Endothelial cell of umbilical vein (primary cell): ENCODE results near the gene KAZN. TPM values are rescaled to one million over a fixed set of nuclear protein-coding genes. Genes with fewer than 3 reads are reported as not detected.
"Not testable (repeated sequence)": the region's sequence is repeated elsewhere in the genome, so short reads cannot be mapped to it uniquely, and the experiment has no call there.

ENCODE experiments used
- BruUV-seq: library from RNA; stranded (reverse); fragments of 400-500 nt; replicated peaks from 2 replicates; lab custom pipeline; 2021; lab: Mats Ljungman, UMichigan
- CTCF ChIA-PET: fragments of 300-600, 350-600 bp; sonication (Branson Sonifier 250); formaldehyde crosslinking; loops from one replicate; lab custom pipeline; 2021; ENCODE audit warnings: antibody characterized with exemption, inconsistent platforms; lab: Charles Lee
- POLR2A ChIA-PET: fragments of 300-600, 350-600 bp; sonication (Branson Sonifier 250); formaldehyde crosslinking; loops from one replicate; lab custom pipeline; 2021; ENCODE audit warnings: antibody characterized with exemption, inconsistent platforms; lab: Charles Lee
- DNase-seq: peaks from one replicate; pipeline ENCODE4 v3.0.0-alpha.2; 2011; ENCODE audit warnings: low read depth, low spot score
- FAIRE-seq: peaks from 2 replicates; lab custom pipeline; 2011; peaks lifted over from hg19 to GRCh38; lab: Jason Lieb, UNC
- H2AFZ ChIP-seq: 2 replicates; pipeline ENCODE4 v1.6.0; 2012; ENCODE audit warnings: low read depth, low read length, control low read depth, inconsistent platforms
- H3K27ac ChIP-seq: 2 replicates; pipeline ENCODE4 v1.5.1; 2011; ENCODE audit warnings: low read depth, mild to moderate bottlenecking, control low read depth, low read length, moderate library complexity; ENCODE audit not compliant: insufficient read depth
- H3K27me3 ChIP-seq, 2 experiments: 2 replicates each; pipeline versions ENCODE4 v1.6.0 to v1.6.1; 2011; ENCODE audit warnings: low read length in 2 of 2, mixed read lengths in 1 of 2; ENCODE audit not compliant: control insufficient read depth in 2 of 2, insufficient read depth in 2 of 2
- H3K36me3 ChIP-seq, 2 experiments: 2 replicates in 1 of 2; 3 replicates in 1 of 2; pipeline ENCODE4 v1.5.1; 2011; ENCODE audit warnings: low read length in 2 of 2, mild to moderate bottlenecking in 1 of 2, moderate library complexity in 1 of 2; ENCODE audit not compliant: control insufficient read depth in 2 of 2, insufficient read depth in 2 of 2; ENCODE audit errors: extremely low read depth in 1 of 2
- H3K4me1 ChIP-seq: 3 replicates; pipeline ENCODE4 v1.5.1; 2011; ENCODE audit warnings: mild to moderate bottlenecking, low read length; ENCODE audit not compliant: control insufficient read depth, insufficient read depth; ENCODE audit errors: extremely low read depth
- H3K4me2 ChIP-seq: 2 replicates; pipeline ENCODE4 v1.6.1; 2011; ENCODE audit warnings: low read length, control low read depth, mixed read lengths; ENCODE audit not compliant: insufficient read depth
- H3K4me3 ChIP-seq, 3 experiments: fragments of 200-600 bp in 1 of 3; sonication (generic), shearing (Covaris generic) in 1 of 3; replicated peaks in 1 of 3; 2 replicates each; pipeline ENCODE4 v1.5.1; 2011 to 2016; ENCODE audit warnings: control low read depth in 3 of 3, low read length in 3 of 3, mild to moderate bottlenecking in 2 of 3, inconsistent platforms in 1 of 3, low read depth in 1 of 3, moderate library complexity in 1 of 3; ENCODE audit not compliant: insufficient read depth in 1 of 3
- H3K79me2 ChIP-seq: 2 replicates; pipeline ENCODE4 v1.6.0; 2012; ENCODE audit warnings: low read length, inconsistent platforms; ENCODE audit not compliant: control insufficient read depth, insufficient read depth
- H3K9ac ChIP-seq: replicated peaks from 2 replicates; pipeline ENCODE3; 2011; ENCODE audit warnings: low read length, control low read depth; ENCODE audit not compliant: insufficient read depth; ENCODE audit errors: extremely low read depth
- H3K9me1 ChIP-seq: replicated peaks from 3 replicates; pipeline ENCODE4 v1.6.0; 2011; ENCODE audit warnings: mild to moderate bottlenecking, low read length; ENCODE audit not compliant: control insufficient read depth, insufficient read depth; ENCODE audit errors: extremely low read depth
- H3K9me3 ChIP-seq: replicated peaks from 2 replicates; pipeline ENCODE4 v1.5.1; 2012; ENCODE audit warnings: low read length, inconsistent platforms; ENCODE audit not compliant: control insufficient read depth, insufficient read depth
- H4K20me1 ChIP-seq: replicated peaks from 2 replicates; pipeline ENCODE3; 2011; ENCODE audit warnings: mild to moderate bottlenecking, low read length; ENCODE audit not compliant: control insufficient read depth, insufficient read depth; ENCODE audit errors: extremely low read depth
- CTCF ChIP-seq, 2 donors: IDR thresholded peaks; 1 replicate in 1 of 2; 2 replicates in 1 of 2; pipeline ENCODE4 v1.5.1; 2011; ENCODE audit warnings: low read length in 2 of 2, mild to moderate bottlenecking in 2 of 2, moderate library complexity in 2 of 2, control low read depth in 1 of 2, inconsistent platforms in 1 of 2, low read depth in 1 of 2; ENCODE audit not compliant: insufficient read depth in 1 of 2; ENCODE audit errors: extremely low read depth in 1 of 2
- EZH2 ChIP-seq: IDR thresholded peaks from 2 replicates; pipeline ENCODE4 v1.6.1; 2012; ENCODE audit warnings: borderline replicate concordance, low read depth, mild to moderate bottlenecking, moderate library complexity, low read length, inconsistent platforms; ENCODE audit not compliant: severe bottlenecking
- FOS ChIP-seq: IDR thresholded peaks from 2 replicates; pipeline ENCODE4 v1.6.1; 2011; ENCODE audit warnings: mild to moderate bottlenecking, low read length, moderate library complexity, borderline replicate concordance; ENCODE audit not compliant: insufficient read depth
- GATA2 ChIP-seq: IDR thresholded peaks from 2 replicates; pipeline ENCODE4 v1.7.0; 2011; ENCODE audit warnings: low read depth, mild to moderate bottlenecking, moderate library complexity, mixed read lengths, low read length; ENCODE audit not compliant: insufficient read length, insufficient read depth
- JUN ChIP-seq: IDR thresholded peaks from 2 replicates; pipeline ENCODE4 v1.6.1; 2011; ENCODE audit warnings: borderline replicate concordance, low read depth; ENCODE audit not compliant: insufficient read length, insufficient read depth
- MAX ChIP-seq: IDR thresholded peaks from 2 replicates; pipeline ENCODE4 v1.6.1; 2011; ENCODE audit not compliant: insufficient read depth, insufficient read length
- MYC ChIP-seq: IDR thresholded peaks from one replicate; pipeline ENCODE4 v1.6.1; 2011; ENCODE audit warnings: mild to moderate bottlenecking, low read depth, low read length
- POLR2A ChIP-seq: IDR thresholded peaks from 2 replicates; pipeline ENCODE4 v1.6.1; 2012; ENCODE audit warnings: low read depth, mild to moderate bottlenecking, control low read depth, low read length
- POLR2AphosphoS5 ChIP-seq: IDR thresholded peaks from 2 replicates; pipeline ENCODE4 v1.6.1; 2012; ENCODE audit warnings: low read depth, mild to moderate bottlenecking, control low read depth, low read length, moderate library complexity; ENCODE audit not compliant: insufficient read depth
- dilution Hi-C: fragments of 300-500 bp; cut with MboI; formaldehyde crosslinking; loops from one replicate; pipeline ENCODE4 v1.15.0; 2019; ENCODE audit warnings: low sequenced_read_pairs; ENCODE audit not compliant: extremely low pct_ligation_motif_present
- intact Hi-C: fragments of 100-400 bp; cut with micrococcal nuclease; formaldehyde crosslinking; loops from one replicate; pipeline ENCODE4 v1.10.0; 2022
- polyA plus RNA-seq, 4 experiments: library from polyadenylated mRNA; depleted of rRNA in 3 of 4; stranded (reverse) in 3 of 4; unstranded in 1 of 4; fragments of >200 nt; gene quantifications; 2 replicates each; pipeline versions ENCODE4 v1.2.1 to v1.2.3, GENCODE V29; 2011 to 2012; ENCODE audit warnings: missing spikeins in 1 of 4
- total RNA-seq: library from RNA; stranded (reverse); gene quantifications from 2 replicates; pipeline ENCODE4 v1.2.3, GENCODE V29; 2021

KAZN gene
- total and polyA plus RNA-seq, 2 donors (not counting 3 experiments of a cell fraction or from before 2014, with no cell fraction given) = 1.6 to 5.8 TPM

GRCh38 chr1:15134285-15134684 is 535.8 kb downstream of the KAZN start:
- POLR2A ChIA-PET = no interaction called here
- FAIRE-seq = no peak
- H3K9ac ChIP-seq = no peak overlapping the region
- no peaks in the 10 kb centered on the region for H3K9me1 ChIP-seq
- H3K36me3 ChIP-seq = no peaks in the 10 kb centered on the region
- H2AFZ ChIP-seq = no peak overlapping the region
- H4K20me1 ChIP-seq = no peaks in the 10 kb centered on the region
- no peaks in the 10 kb centered on the region for H3K27me3 ChIP-seq
- H3K27ac ChIP-seq = no peak overlapping the region
- DNase-seq = no peak
- dilution Hi-C loops = no loop called here
- H3K4me1 ChIP-seq = no peaks in the 10 kb centered on the region
- no peaks in the 10 kb centered on the region for H3K9me3 ChIP-seq
- no peak overlapping the region for H3K4me3 ChIP-seq
- TF ChIP-seq GATA2 (no peak), MAX (no peak), POLR2AphosphoS5 (no peak), JUN (no peak), POLR2A (no peak), MYC (no peak), CTCF (IDR thresholded peaks at IDR 0.05; ENCODE audit: extremely low read depth in 1 of 2, insufficient read depth in 1 of 2, low read depth in 1 of 2, low read length in 2 of 2) (no peak), FOS (no peak), EZH2 (no peak)
- H3K4me2 ChIP-seq = no peak overlapping the region
- intact Hi-C loops = no loop called here
- H3K79me2 ChIP-seq = no peaks in the 10 kb centered on the region
- CTCF ChIA-PET = interaction anchor here (0.8 to 1.5 kb wide), 2 partner anchors 11 to 139 kb away, joined by 3 read pairs; no protein-coding TSS in a partner anchor
- BruUV-seq = no TSS peak

- H3K9ac ChIP-seq = not testable (repeated sequence)
These were observed 537.1 kb downstream of the KAZN start for GRCh38 chr1:15135604-15136003.

More at GRCh38 chr1:15135604-15136003, 537.1 kb downstream of the KAZN start:
- H3K79me2 ChIP-seq, H3K4me2 ChIP-seq, CTCF ChIA-PET, intact Hi-C loops, H3K4me3 ChIP-seq, DNase-seq, H4K20me1 ChIP-seq, H3K9me3 ChIP-seq, H3K9me1 ChIP-seq, H3K4me1 ChIP-seq, dilution Hi-C loops, FAIRE-seq, H3K27me3 ChIP-seq, H3K36me3 ChIP-seq, POLR2A ChIA-PET, H3K27ac ChIP-seq, H2AFZ ChIP-seq, BruUV-seq: not testable (repeated sequence)
